A549 (cell line): Measurements from ENCODE around the gene CUL4A. TPM values are rescaled to one million over a fixed set of nuclear protein-coding genes. Genes with fewer than 3 reads are reported as not detected.

Experiments
- ATAC-seq, 2 experiments: fragments of 200-7000 bp in 1 of 2; fragments of >200 bp in 1 of 2; cut with Nextera tagmentation in 1 of 2; cut with Tn5 transposase in 1 of 2; 3 replicates each; pipeline versions ENCODE4 v1.8.0 to v1.9.1; 2018 to 2020; ENCODE audit warnings: mild to moderate bottlenecking in 1 of 2, moderate library complexity in 1 of 2
- CTCF ChIA-PET: fragments of 300-600 bp; sonication (Branson Sonifier 250); formaldehyde crosslinking; extraction: SDS; loops from one replicate; lab custom pipeline; 2021; ENCODE audit warnings: antibody characterized with exemption, inconsistent platforms; lab: Yijun Ruan, JAX
- POLR2A ChIA-PET: fragments of 350-600 bp; formaldehyde crosslinking; extraction: SDS; loops from one replicate; lab custom pipeline; 2021; ENCODE audit warnings: antibody characterized with exemption, inconsistent platforms; lab: Yijun Ruan, JAX
- DNase-seq, 2 experiments: peaks; one replicate each; pipeline versions ENCODE4 v3.0.0 to v3.0.0-alpha.2; 2011 to 2016; ENCODE audit warnings: low read depth in 1 of 2, low spot score in 1 of 2
- FAIRE-seq: peaks from 2 replicates; lab custom pipeline; 2011; peaks lifted over from hg19 to GRCh38; lab: Jason Lieb, UNC
- H3K27ac ChIP-seq, 2 experiments: fragments of >200 bp; sonication (Bioruptor Twin); formaldehyde crosslinking; 3 replicates each; pipeline ENCODE4 v1.5.1; 2016 to 2017
- H3K4me1 ChIP-seq: fragments of >200 bp; sonication (Bioruptor Twin); formaldehyde crosslinking; 3 replicates; pipeline ENCODE4 v1.6.1; 2016
- H3K4me2 ChIP-seq: fragments of >200 bp; sonication (Bioruptor Twin); formaldehyde crosslinking; 3 replicates; pipeline ENCODE4 v1.6.1; 2016
- H3K4me3 ChIP-seq: fragments of >200 bp; sonication (Bioruptor Twin); formaldehyde crosslinking; 3 replicates; pipeline ENCODE4 v1.5.1; 2016
- H3K9me3 ChIP-seq: fragments of >200 bp; sonication (Bioruptor Twin); formaldehyde crosslinking; 3 replicates; pipeline ENCODE4 v1.6.1; 2016
- BHLHE40 ChIP-seq: IDR thresholded peaks from 2 replicates; pipeline ENCODE4 v1.6.1; 2012; ENCODE audit warnings: low read depth, low read length, inconsistent platforms
- CEBPB ChIP-seq, 2 experiments: fragments of >200 bp in 1 of 2; sonication (Bioruptor Twin) in 1 of 2; formaldehyde crosslinking in 1 of 2; IDR thresholded peaks; 2 replicates each; pipeline ENCODE4 v1.6.1; 2012 to 2016
- EHF ChIP-seq: fragments of 250-450 bp; sonication (Bioruptor Pico); IDR thresholded peaks from 2 replicates; pipeline ENCODE4 v1.5.0; 2020; ENCODE audit warnings: mild to moderate bottlenecking
- EP300 ChIP-seq, 2 experiments: fragments of >200 bp; sonication (Bioruptor Twin); formaldehyde crosslinking; IDR thresholded peaks; 2 replicates in 1 of 2; 3 replicates in 1 of 2; pipeline ENCODE4 v1.6.1; 2016 to 2017
- ESRRA ChIP-seq: fragments of 150-350 bp; IDR thresholded peaks from 2 replicates; pipeline ENCODE4 v1.6.1; 2014; ENCODE audit warnings: mild to moderate bottlenecking, low read length, borderline replicate concordance
- FOSB ChIP-seq: fragments of 250-450 bp; sonication (Bioruptor Pico); IDR thresholded peaks from 2 replicates; pipeline ENCODE4 v1.5.0; 2020; ENCODE audit warnings: mild to moderate bottlenecking, moderate library complexity
- FOSL2 ChIP-seq, 2 experiments: fragments of 450-650 bp in 1 of 2; fragments of >200 bp in 1 of 2; sonication (Bioruptor Twin) in 1 of 2; formaldehyde crosslinking; IDR thresholded peaks; 2 replicates each; pipeline versions ENCODE4 v1.5.0 to v1.6.1; 2016 to 2020; ENCODE audit warnings: mild to moderate bottlenecking in 1 of 2, moderate library complexity in 1 of 2
- JUN ChIP-seq, 2 experiments: fragments of >200 bp; sonication (Bioruptor Twin); formaldehyde crosslinking; IDR thresholded peaks; 2 replicates in 1 of 2; 3 replicates in 1 of 2; pipeline ENCODE4 v1.6.1; 2016 to 2017
- MAZ ChIP-seq: fragments of 150-350 bp; IDR thresholded peaks from 2 replicates; pipeline ENCODE4 v1.6.1; 2014; ENCODE audit warnings: antibody characterized with exemption, low read depth, low read length, borderline replicate concordance
- MYC ChIP-seq: IDR thresholded peaks from 2 replicates; pipeline ENCODE4 v1.6.1; 2012; ENCODE audit warnings: mild to moderate bottlenecking, inconsistent platforms, low read length, improper control_type of control experiment, borderline replicate concordance
- NFE2L2 ChIP-seq: fragments of 150-350 bp; conservative IDR thresholded peaks from 2 replicates; pipeline ENCODE4 v1.6.1; 2014; ENCODE audit warnings: low read length
- POLR2AphosphoS2 ChIP-seq: conservative IDR thresholded peaks from 2 replicates; pipeline ENCODE4 v1.6.1; 2012; ENCODE audit warnings: low read length, improper control_type of control experiment, inconsistent platforms
- RARB ChIP-seq: fragments of 250-450 bp; sonication (Bioruptor Pico); IDR thresholded peaks from 2 replicates; pipeline ENCODE4 v1.8.0; 2021; ENCODE audit warnings: mild to moderate bottlenecking, moderate library complexity
- RCOR1 ChIP-seq: fragments of 150-350 bp; IDR thresholded peaks from 2 replicates; pipeline ENCODE4 v1.6.1; 2014; ENCODE audit warnings: antibody characterized with exemption, low read length, low read depth
- RFX5 ChIP-seq: fragments of 450-650 bp; IDR thresholded peaks from 2 replicates; pipeline ENCODE4 v1.7.1; 2014; ENCODE audit warnings: antibody characterized with exemption, mild to moderate bottlenecking, moderate library complexity
- RNF2 ChIP-seq: fragments of 200-600 bp; sonication (generic); IDR thresholded peaks from 2 replicates; pipeline ENCODE4 v1.6.1; 2016; ENCODE audit warnings: low read depth, mild to moderate bottlenecking, antibody characterized with exemption, moderate library complexity, borderline replicate concordance
- TP53 ChIP-seq: fragments of 250-450 bp; sonication (Bioruptor Pico); IDR thresholded peaks from 2 replicates; pipeline ENCODE4 v1.5.0; 2021; ENCODE audit warnings: mild to moderate bottlenecking, moderate library complexity
- ZNF302 ChIP-seq: fragments of 250-450 bp; sonication (Bioruptor Pico); IDR thresholded peaks from 2 replicates; pipeline ENCODE4 v1.9.0; 2021; ENCODE audit warnings: inconsistent platforms, mild to moderate bottlenecking, moderate library complexity
- WGBS: methylation state at CpG from one replicate; pipeline ENCODE4 v1.1.6; 2017; ENCODE audit errors: missing lambda C conversion rate; 5-methylcytosine and 5-hydroxymethylcytosine counted together
- polyA plus RNA-seq, 4 experiments: library from polyadenylated mRNA; depleted of rRNA in 3 of 4; stranded (reverse); fragments of >200 nt; fragmentation: RNase III in 1 of 4; extraction: RNeasy Plus Mini Kit Qiagen cat#74134 plus additional on column Dnase treatment in 1 of 4; gene quantifications; 2 replicates in 3 of 4; 3 replicates in 1 of 4; pipeline ENCODE4 v1.2.3, GENCODE V29; 2011 to 2017
- TF ChIP-seq, protein P1 (sequence below): fragments of >200 bp; sonication (Bioruptor Twin); formaldehyde crosslinking; IDR thresholded peaks from 2 replicates; pipeline ENCODE4 v1.6.1; 2016
- TF ChIP-seq, protein P2 (sequence below): fragments of 250-450 bp; sonication (Bioruptor Pico); IDR thresholded peaks from 2 replicates; pipeline ENCODE4 v1.5.0; 2021; ENCODE audit warnings: mild to moderate bottlenecking, moderate library complexity, borderline replicate concordance
- TF ChIP-seq, protein P3 (sequence below): IDR thresholded peaks from 2 replicates; pipeline ENCODE4 v1.6.1; 2012; ENCODE audit warnings: low read depth, borderline replicate concordance
- TF ChIP-seq, protein P4 (sequence below): IDR thresholded peaks from 2 replicates; pipeline ENCODE4 v1.6.1; 2012
- TF ChIP-seq, protein P5 (sequence below): fragments of 250-450 bp; sonication (Bioruptor Pico); IDR thresholded peaks from 2 replicates; pipeline ENCODE4 v1.5.0; 2020; ENCODE audit warnings: low read depth, mild to moderate bottlenecking, moderate library complexity

CUL4A gene
- polyA plus RNA-seq, 2 of the 4 experiments (the other 2 are of a cell fraction), result 49.6 to 55.4 TPM

DNA sequence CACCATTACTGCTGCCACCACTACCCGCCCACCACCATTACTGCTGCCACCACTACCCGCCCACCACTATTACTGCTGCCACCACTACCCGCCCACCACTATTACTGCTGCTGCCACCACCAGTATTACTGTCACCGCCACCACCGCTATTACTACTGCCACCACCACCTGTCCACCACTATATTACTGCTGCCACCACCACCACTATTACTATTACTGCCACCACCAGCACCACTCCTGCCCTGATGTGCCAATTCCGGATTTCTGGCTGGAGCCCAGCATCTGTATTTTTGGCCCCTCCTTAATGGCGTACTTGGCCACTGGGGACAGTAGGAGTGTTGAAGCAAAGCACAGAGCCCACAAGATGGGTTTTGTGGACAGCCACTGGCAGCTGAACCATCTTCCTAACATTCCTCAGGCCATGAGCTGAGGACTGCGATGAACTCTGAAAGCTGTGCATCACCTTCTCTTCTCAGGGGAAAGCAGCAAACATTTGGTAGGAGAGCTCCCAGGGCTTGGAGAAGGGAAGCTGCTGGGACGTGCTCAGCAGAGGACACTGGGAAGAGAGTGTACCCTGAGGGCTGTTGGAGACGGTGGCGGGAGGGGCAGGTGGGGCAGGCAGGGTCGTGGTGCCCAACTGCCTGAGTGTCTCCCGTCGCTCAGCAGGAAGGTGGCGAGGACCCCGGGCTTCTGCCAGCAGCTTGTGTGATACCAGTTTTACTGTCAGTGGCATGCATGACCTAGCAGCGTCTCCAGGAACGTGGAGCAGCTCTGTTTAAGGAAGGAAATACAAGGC, 23.0 kb downstream of the CUL4A start:
- ChIA-PET CTCF (interaction anchor here (0.6 kb wide), 1 partner anchor 89 kb away, joined by 3 read pairs; no protein-coding TSS in a partner anchor), POLR2A (interaction anchor here (1.6 kb wide), 1 partner anchor 23 kb away, joined by 4 read pairs; the partner anchor contains the start of genes CUL4A and PCID2)
- no peak overlapping the region for H3K4me2 ChIP-seq
- DNase-seq, result no peak
- no peaks in the 10 kb centered on the region for H3K9me3 ChIP-seq
- H3K27ac ChIP-seq, result no peak overlapping the region
- TF ChIP-seq RFX5 (no peak), MAZ (no peak)
- WGBS, result 86% methylated on average over 15 of the region's 18 CpGs
- no peak for FAIRE-seq
- H3K4me1 ChIP-seq, result no peaks in the 10 kb centered on the region
- peak in 1 of 2 experiments; percentile 36; a peak in 3 of 6 replicates for ATAC-seq
- H3K4me3 ChIP-seq, result no peak overlapping the region

DNA sequence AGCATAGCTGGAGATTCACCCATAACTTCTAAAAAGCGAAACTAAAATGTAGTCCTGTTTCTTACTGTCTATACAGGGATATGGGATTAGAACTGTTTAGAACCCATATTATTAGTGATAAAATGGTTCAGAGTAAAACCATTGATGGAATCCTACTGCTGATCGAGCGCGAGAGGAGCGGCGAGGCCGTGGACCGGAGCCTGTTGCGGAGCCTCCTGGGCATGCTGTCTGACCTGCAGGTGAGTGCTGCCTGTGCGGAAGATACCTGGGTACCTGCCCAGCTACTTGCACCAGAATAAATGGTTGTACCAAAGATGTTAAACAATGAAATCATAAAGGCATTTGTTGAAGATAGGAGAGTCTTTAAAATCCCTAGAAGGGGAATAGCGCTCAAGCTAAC, 23.7 kb downstream of the CUL4A start:
- whole genome bisulfite sequencing, result 98% methylated on average over 11 of the region's 11 CpGs
- no peak for ATAC-seq
- no peaks in the 10 kb centered on the region for H3K9me3 ChIP-seq
- ChIA-PET POLR2A (interaction anchor here (1.6 kb wide), 1 partner anchor 24 kb away, joined by 4 read pairs; the partner anchor contains the start of genes CUL4A and PCID2), CTCF (interaction anchor here (0.6 kb wide), 1 partner anchor 90 kb away, joined by 3 read pairs; no protein-coding TSS in a partner anchor)
- H3K4me1 ChIP-seq, result no peaks in the 10 kb centered on the region
- H3K4me3 ChIP-seq, result no peak overlapping the region
- no peak overlapping the region for H3K4me2 ChIP-seq
- FAIRE-seq, result no peak
- TF ChIP-seq BHLHE40 (no peak), ESRRA (no peak), RCOR1 (no peak), EHF (CRISPR knock-in tag) (no peak), RNF2 (no peak), CEBPB (IDR thresholded peaks at IDR 0.05) (no peak), POLR2AphosphoS2 (no peak), JUN (IDR thresholded peaks at IDR 0.05) (no peak), ZNF302 (no peak), FOSB (CRISPR knock-in tag) (no peak), MAZ (no peak), RARB (CRISPR knock-in tag) (no peak), EP300 (IDR thresholded peaks at IDR 0.05) (no peak), NFE2L2 (no peak)
- TF ChIP-seq, protein P1, sequence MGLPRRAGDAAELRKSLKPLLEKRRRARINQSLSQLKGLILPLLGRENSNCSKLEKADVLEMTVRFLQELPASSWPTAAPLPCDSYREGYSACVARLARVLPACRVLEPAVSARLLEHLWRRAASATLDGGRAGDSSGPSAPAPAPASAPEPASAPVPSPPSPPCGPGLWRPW, result no peak
- TF ChIP-seq, protein P2, sequence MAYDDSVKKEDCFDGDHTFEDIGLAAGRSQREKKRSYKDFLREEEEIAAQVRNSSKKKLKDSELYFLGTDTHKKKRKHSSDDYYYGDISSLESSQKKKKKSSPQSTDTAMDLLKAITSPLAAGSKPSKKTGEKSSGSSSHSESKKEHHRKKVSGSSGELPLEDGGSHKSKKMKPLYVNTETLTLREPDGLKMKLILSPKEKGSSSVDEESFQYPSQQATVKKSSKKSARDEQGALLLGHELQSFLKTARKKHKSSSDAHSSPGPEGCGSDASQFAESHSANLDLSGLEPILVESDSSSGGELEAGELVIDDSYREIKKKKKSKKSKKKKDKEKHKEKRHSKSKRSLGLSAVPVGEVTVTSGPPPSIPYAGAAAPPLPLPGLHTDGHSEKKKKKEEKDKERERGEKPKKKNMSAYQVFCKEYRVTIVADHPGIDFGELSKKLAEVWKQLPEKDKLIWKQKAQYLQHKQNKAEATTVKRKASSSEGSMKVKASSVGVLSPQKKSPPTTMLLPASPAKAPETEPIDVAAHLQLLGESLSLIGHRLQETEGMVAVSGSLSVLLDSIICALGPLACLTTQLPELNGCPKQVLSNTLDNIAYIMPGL (CRISPR knock-in tag), result no peak
- TF ChIP-seq, protein P3, sequence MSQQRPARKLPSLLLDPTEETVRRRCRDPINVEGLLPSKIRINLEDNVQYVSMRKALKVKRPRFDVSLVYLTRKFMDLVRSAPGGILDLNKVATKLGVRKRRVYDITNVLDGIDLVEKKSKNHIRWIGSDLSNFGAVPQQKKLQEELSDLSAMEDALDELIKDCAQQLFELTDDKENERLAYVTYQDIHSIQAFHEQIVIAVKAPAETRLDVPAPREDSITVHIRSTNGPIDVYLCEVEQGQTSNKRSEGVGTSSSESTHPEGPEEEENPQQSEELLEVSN, result no peak
- TF ChIP-seq, protein P4, sequence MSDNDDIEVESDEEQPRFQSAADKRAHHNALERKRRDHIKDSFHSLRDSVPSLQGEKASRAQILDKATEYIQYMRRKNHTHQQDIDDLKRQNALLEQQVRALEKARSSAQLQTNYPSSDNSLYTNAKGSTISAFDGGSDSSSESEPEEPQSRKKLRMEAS, result no peak
- H3K27ac ChIP-seq, result no peak overlapping the region
- no peak for DNase-seq

DNA sequence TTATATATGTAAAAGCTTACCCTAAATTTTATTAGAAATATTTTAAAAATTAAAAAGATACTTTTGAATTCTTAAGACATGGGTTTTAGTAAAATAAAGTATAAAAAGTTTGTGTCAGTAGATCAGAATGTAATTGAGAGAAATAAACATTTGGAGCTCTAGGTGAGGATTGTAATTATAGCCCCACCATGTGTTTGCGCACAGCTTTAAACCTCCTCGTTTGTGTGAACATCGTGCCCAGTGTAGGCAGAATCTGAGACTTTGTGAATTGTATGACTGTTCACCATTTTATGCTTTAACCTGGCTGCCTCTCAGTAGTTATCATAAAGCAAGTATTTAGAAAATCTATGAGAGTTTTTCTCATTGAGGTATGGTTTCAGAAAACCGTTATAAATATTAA, 29.1 kb downstream of the CUL4A start:
- POLR2A ChIA-PET, result no interaction called here
- Histone ChIP-seq H3K4me3 (no peak overlapping the region), H3K4me2 (no peak overlapping the region), H3K9me3 (no peaks in the 10 kb centered on the region), H3K4me1 (no peaks in the 10 kb centered on the region), H3K27ac (no peak overlapping the region)
- DNase-seq (no peak), ATAC-seq (no peak), FAIRE-seq (no peak)
- CTCF ChIA-PET, result interaction anchor here (0.6 kb wide), 2 partner anchors 53 to 367 kb away, joined by 3 to 5 read pairs; no protein-coding TSS in a partner anchor
- 84% methylated on average over 4 of the region's 4 CpGs for WGBS
- TF ChIP-seq MYC (no peak), FOSL2 (IDR thresholded peaks at IDR 0.05) (no peak), FOSL2 (CRISPR knock-in tag; IDR thresholded peaks at IDR 0.05) (no peak), POLR2AphosphoS2 (no peak), TP53 (CRISPR knock-in tag) (no peak)
- TF ChIP-seq, protein P5, sequence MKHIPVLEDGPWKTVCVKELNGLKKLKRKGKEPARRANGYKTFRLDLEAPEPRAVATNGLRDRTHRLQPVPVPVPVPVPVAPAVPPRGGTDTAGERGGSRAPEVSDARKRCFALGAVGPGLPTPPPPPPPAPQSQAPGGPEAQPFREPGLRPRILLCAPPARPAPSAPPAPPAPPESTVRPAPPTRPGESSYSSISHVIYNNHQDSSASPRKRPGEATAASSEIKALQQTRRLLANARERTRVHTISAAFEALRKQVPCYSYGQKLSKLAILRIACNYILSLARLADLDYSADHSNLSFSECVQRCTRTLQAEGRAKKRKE (CRISPR knock-in tag), result no peak
- TF ChIP-seq, protein P1, result no peak
